PFSK-1 (cell line): Measurements from ENCODE around the gene LRCH1.

Experiments used
- FOXP2 ChIP-seq: optimal IDR thresholded peaks from 2 replicates; pipeline ENCODE3; 2011; ENCODE audit warnings: borderline replicate concordance, control low read depth, inconsistent platforms; ENCODE audit not compliant: insufficient read depth; ENCODE audit errors: extremely low read length, extremely low read depth
- POLR2AphosphoS5 ChIP-seq: IDR thresholded peaks from 2 replicates; pipeline ENCODE4 v1.6.1; 2012; ENCODE audit warnings: low read depth, mild to moderate bottlenecking, control low read depth, low read length, moderate library complexity
- REST ChIP-seq, 2 experiments: IDR thresholded peaks; 2 replicates each; pipeline versions ENCODE4 v1.6.1 to v1.8.0; 2011 to 2012; ENCODE audit warnings: low read depth in 2 of 2, low read length in 2 of 2, control low read depth in 1 of 2, inconsistent platforms in 1 of 2, mild to moderate bottlenecking in 1 of 2, moderate library complexity in 1 of 2; ENCODE audit not compliant: insufficient read depth in 1 of 2
- TAF1 ChIP-seq: IDR thresholded peaks from 2 replicates; pipeline ENCODE4 v1.6.1; 2012; ENCODE audit warnings: low read length, control low read depth, borderline replicate concordance; ENCODE audit not compliant: insufficient read depth

- no peak for TF ChIP-seq POLR2AphosphoS5
- TF ChIP-seq REST (IDR thresholded peaks at IDR 0.05; ENCODE audit: insufficient read depth in 1 of 2, low read depth in 2 of 2, low read length in 2 of 2), result no peak
- TF ChIP-seq TAF1, result no peak
- no peak for TF ChIP-seq FOXP2
These were observed 208.9 kb downstream of the LRCH1 start for GRCh38 chr13:46761866-46762265.
